HCEC 1CT (cell line): Measurements from ENCODE around the gene LRRC51.

Experiments used
- DNase-seq: peaks from one replicate; pipeline ENCODE4 v3.0.0-alpha.2; 2017

The LRRC51 gene

DNA sequence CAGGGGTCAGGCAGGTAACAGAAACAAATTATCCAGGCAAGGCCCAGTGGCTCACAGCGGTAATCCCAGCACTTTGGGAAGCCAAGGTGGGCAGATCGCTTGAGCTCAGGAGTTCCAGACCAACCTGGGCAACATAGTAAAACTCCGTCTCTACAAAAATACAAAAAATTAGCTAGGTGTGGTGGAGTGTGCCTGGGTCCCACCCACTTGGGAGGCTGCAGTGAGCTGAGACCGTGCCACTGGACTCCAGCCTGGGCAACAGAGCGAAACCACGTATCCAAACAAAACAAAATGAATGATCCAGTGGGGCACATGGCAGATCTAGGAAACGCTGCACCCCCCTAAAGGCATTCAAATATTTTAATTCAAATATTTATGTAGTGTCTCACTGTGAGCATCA lies 10.2 kb upstream of the LRRC51 start:
- no peak for DNase-seq

DNA sequence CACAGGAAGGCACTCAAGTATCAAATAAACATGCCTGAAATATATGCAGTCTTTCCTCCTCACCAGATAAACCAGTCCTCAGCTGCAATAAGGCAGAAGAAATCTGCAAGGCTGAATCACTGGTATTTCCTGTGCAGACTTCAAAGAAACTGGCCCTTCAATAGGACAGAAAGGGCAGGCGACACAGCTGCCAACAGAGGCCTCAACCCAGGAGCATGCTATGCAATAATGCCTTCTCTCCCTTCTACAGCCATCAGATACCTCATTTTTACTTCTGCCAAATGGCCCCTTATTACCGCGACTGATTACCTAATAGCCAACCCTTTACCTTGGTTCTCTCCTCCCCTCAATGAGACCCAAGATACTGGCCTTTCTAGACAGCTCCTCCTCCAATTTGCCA lies 8.3 kb upstream of the LRRC51 start:
- DNase-seq = peak; percentile 81

DNA sequence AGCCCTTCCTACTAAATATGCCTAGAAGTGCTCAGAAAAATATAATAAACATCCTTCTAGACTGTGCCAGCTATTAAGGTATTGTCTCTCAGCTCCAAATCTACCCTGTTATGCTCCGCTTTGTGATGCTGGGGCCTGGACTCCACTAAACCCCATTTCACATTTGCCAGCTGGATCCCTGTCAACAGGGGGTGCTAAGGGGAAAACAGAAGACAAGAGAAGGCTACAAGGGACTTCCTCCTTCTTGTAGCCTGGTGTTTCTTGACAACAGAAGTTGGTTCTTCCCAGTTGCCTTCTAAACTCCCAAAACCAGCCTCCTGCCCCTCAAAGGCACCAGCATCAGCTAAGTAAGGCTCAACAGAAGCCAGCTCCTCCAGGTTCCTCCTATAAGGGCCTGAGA lies 5.5 kb upstream of the LRRC51 start:
- DNase-seq = no peak

DNA sequence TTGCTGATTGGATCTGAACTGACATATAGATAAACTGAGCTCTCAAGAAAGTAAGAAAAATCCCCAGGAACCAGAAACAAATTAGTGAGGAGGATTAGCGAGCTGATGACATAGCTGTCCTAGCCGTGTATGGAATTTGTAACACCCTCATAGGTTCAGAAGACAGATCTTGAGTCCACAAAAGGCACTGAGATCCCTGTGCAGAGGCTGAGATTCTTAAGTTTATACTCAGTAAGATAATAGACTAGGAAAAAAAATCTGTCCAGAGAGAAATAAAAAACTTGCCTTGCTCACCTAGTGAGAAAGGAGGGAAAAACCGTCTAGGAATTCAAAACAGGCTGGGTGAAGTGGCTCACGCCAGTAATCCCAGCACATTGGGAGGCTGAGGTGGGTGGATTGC lies 4.9 kb upstream of the LRRC51 start:
- no peak for DNase-seq

DNA sequence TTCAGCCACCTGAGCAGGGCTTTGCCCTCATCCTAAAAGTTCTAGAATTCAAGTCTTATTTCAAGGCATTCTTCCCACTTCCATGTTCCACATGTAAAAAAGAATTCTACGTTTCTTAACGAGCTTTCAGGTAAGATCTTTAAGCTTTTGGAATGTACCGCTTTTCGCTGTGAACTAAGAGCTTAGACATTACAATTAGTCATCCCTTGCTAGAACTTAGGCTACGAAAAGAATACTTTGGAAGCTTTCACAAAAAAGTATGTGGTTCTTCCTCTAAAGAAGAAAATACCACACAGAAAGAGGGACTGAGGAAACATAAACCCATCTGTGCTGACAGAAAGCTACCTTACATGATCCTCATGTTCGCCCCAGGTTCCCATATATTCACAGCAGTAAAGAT lies 2.2 kb upstream of the LRRC51 start:
- DNase-seq = peak; percentile 27

DNA sequence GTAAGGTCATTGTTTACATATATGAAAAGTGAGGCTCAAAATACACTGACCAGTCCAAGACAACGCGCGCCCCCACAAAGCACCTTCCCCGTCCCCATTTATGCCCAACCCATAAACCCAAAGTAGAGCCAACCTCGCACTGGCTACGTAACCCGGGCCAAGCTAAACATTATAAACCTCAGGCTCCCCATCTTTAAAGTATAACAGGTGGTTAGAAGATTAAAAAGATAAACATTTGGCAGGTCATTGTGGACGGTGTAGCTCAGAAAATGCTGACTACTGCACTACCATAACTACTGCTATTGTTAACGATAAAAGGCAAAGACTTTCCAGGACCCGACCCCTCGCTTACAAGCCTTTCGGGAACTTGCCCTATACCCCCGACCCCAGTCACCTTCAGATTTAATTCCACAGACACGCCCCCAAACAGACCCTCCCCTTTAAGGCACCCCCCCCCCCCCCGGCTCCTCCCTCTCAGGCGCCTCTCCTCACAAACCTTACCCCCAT lies 778 bp upstream of the LRRC51 start:
- DNase-seq = no peak

DNA sequence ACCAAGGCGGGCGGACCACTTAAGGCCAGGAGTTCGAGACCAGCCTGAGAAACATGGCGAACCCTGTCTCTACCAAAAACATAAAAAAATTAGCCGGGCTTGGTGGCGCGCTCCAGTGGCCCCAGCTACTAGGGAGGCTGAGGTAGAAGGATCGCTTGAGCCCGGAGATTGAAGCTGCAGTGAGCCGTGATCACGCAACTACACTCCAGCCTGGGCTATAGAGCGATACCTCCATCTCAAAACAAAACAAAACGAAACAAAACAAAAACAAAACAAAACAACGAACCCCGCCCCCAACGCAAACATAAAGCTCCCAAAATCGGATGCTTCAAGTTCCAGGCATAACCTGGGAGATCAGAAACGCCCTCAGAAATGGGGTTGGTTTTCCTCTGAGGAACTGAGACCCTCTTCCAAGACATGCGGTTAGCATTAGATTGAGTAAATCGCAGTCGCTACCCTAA lies 564 bp downstream of the LRRC51 start:
- DNase-seq = no peak

DNA sequence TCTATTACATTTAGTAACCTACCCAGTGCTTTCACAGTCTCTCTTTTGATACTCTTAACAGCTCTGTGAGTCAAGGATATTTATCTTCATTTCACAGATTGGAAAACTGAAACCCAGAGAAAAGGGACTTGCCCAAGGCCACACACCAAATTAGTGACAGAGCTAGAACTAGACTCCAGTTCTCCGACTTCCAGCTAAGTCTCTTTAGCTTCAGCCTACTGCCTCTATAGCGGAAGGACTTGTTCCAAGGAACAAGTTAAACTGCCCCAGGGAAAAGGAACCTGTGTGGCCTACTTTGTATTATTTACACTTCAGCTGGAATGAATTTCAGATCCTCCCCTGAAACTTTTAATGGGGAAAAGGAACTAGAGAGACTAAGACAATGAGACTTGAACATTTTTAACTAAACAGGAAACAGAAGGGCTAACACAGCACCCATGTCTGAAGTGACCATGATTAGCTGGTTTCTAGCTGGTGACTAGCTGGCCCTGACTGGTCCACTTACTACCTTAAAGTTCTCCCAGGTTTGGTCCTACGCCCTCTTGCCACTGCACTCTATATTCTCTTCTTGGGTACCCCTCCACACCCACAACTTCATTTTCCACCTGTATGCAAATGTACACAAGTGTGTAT lies 1.3 kb downstream of the LRRC51 start:
- DNase-seq = no peak

DNA sequence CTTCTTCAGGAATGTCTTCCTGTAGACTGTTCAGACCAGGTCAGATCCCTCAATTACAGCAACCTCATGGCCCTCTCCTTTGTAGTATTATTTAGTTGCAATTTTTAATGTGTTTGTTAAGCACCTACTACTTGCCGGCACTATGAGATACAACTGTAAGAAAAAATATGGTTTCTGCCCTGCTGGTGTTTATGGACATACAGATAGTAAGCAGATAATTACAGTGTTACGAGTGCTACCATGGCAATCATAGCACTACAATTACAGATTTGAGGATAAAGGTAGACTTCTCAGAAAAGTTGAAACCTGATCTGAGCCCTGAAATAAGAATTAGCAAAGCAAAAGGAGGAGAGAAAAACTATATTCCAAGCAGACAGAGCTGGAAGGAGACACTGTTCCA lies 2.8 kb downstream of the LRRC51 start:
- no peak for DNase-seq

DNA sequence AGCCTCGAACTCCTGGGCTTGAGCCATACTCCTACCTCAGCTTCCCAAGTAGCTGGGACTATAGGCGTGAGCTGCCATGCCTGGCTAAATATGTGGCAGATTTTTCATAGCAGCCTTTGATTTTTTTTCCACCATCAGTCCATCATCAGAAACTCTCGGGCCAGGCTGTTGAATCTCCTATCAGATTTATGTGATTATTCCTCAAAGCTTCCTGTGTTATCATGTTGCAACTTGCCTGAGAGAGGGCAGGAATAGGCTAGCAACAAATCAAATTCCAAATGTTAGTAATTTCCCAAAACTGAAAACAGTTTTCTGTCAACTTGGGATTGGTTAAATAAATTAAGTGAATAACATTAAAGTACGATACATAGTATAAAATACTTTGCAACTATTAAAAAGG lies 3.4 kb downstream of the LRRC51 start:
- DNase-seq = no peak

DNA sequence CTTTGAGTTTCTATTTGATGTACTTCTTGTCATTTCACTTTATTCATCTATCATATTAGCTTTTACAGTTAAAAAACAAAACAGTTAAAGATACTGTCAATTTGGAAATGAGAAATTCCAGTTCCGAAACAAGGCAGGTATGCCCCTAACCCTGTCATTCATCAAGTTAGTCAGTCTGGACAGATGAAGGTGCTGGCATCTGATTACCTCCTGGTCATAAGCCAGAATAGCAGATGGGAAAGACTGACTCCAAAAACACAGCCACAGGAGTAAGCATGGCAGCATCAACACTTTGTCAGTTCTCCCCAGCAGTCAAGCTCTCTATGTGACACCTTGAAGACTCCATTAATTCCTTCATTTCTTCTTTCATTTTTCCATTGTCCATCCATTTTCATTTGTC lies 4.3 kb downstream of the LRRC51 start:
- DNase-seq = no peak

DNA sequence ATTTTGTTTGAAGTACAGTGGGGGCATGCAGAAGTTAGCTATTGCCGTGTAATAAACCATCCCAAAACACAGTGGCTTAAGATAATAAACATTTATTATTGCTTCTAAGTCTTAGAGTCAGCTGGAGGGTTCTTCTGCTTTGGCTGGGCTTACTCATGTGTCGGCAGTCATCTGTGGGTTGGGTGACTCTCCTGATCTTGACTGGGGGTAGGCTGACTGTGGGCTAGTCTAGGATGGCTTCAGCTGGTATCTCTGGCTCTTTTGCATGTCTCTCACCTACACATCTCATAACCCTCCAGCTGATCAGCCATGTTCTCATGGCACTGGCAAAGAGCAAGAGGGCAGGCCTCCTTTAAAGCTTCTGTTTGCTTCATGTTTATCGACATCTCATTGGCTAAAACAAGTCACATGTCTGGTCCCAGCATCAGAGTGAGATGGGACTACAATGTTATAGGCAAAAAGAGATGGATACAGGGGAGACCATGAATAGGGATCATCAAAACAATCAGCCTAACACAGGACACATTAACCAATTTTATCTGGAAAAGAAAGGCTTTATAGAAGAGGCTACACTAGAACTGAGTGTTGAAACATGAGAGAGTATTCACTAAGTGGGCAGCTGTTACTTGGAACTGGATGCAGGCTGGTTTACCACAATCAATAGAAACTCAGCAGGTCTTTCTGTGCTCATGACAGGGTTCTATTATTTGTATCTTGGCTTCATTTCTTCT lies 5.1 kb downstream of the LRRC51 start:
- DNase-seq = no peak

DNA sequence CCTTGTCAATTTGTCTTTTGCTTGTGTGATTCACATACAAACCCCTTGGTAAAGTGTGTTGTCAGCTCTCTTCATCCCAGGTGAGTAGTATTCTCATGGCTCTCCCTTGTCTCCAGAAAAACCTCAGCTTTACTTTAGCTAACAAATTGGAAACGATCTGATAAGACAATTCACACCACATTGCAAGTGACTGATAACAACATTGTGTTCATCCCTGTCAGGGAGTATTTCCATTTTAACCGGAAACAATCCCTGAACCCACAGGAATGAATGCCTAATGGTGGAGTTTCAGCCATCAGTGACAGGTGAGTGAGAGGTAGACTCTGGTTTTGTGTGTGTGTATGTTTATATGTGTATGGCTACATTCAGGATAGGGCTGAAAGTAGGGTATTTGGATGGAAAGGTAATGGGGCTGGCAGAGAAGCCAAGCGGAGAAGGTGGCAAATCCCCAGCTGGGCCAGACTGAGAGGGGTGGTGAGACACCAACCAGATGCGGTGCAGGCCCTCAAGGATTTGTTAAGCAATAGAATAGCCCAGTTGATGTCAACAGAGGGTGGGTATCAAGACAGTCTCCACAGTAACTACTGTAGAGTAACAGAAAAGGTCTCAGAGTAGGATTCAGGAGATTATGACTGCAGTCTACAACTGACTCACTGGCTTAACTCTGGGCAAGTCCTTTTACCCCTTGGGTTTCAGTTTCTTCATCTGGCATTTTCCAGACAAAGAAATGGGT lies 7.6 kb downstream of the LRRC51 start:
- DNase-seq = no peak

DNA sequence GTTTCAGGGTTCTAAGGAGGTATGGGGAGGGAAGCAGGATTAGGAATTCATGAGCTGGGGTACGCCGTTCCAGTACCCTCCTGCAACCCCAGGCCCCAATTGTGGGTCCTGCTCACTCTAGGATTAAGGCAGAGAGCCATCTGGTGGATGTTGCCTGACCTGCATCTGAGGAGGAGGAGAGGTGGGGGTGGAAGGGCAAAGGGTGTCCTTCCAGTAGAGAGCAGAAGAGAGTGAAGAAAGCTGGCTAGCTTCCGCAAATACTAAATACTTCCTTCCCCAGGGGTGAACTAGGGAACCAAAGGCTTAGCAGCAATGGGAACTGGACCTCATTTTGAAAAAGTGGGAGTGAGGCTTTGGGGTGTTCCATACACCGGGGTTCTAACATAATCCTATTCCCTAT lies 10.6 kb downstream of the LRRC51 start:
- peak; percentile 51 for DNase-seq

DNA sequence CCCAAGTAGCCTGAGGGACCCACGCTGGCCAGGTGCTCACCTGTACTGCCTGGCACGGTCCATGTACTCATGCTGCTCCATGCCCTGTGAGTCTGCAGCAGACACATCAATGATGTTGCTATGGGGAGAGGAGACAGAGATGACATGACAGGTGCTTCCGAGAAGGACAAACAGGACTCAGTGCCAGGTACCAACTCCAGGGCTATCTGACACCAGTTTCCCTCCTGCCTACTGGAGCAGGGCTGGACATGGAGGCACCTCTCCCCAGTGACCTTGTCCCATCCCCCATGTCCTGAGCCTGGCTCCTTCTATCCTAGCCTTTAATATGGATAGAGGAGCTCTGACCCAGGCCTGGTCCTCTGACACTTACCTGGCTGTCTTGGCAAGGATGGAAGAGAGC lies 18.1 kb downstream of the LRRC51 start:
- DNase-seq = no peak

DNA sequence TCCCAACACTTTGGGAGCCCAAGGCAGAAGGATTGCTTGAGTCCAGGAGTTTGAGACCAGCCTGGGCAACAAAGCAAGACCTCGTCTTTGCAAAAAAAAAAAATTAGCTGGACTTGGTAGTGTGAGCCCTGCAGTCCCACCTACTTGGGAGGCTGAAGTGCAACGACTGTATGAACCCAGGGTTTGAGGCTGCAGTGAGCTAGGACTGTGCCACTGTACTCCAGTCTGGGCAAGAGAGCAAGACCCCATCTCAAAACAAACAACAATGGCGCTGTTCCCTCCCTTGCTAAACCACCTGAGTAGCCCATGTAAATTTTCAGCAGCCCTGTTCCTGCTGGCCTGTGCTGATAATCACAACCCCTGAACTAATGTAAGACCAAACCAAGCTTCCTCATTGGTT lies 19.4 kb downstream of the LRRC51 start:
- DNase-seq = no peak

DNA sequence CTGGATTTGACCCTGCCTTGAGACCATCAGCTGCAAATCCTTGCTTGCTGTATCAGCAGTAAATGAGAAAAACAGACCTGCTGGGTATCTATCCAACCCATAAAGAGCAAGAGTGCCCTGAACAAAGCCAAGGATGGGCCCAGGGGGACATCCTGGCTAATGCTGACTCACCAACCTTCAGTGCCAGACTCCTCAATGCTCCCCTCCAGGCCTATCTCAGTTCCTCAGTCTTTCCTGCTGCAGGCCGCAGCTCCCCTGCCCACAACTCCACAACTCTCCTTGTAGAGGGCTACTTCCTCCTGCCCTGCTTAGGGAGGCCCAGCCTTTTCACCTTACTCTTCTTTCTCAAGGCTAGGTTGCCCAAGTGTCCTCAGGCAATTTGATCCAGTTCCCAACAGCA lies 19.8 kb downstream of the LRRC51 start:
- DNase-seq = no peak

DNA sequence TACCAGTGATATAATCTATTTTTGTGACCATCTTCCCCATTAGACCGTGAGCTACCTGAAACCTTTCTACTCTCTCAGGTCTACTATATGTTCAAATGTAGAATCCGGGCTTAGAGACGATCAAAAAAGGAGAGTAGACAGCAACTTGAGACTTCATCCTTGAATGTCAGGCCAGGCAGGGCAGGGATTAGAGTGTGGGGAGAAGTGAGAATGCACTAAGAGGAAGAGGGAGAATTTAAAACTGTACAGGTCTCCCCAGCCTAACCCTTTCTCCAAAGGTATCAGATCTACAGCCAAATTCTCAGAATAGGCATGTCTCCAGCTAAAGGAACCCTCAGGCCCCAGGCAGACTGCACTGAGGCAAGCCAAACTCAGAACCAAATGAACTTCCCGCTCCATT lies 21.5 kb downstream of the LRRC51 start:
- no peak for DNase-seq

DNA sequence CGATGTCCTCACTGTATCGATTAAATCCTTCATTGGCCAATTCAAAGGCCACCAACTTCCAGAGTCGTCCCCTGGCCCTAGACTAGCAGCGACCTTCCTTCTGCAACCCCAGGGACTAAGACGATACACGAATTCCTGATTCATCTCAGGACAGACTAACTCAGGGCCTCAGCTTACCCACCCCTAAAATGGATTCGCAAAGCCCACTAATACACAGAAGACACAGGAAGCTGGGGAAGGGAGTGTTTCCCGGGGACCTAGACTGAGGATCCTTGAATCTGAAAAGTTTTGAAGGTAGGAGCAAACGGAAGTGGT lies 21.9 kb downstream of the LRRC51 start:
- DNase-seq = no peak

DNA sequence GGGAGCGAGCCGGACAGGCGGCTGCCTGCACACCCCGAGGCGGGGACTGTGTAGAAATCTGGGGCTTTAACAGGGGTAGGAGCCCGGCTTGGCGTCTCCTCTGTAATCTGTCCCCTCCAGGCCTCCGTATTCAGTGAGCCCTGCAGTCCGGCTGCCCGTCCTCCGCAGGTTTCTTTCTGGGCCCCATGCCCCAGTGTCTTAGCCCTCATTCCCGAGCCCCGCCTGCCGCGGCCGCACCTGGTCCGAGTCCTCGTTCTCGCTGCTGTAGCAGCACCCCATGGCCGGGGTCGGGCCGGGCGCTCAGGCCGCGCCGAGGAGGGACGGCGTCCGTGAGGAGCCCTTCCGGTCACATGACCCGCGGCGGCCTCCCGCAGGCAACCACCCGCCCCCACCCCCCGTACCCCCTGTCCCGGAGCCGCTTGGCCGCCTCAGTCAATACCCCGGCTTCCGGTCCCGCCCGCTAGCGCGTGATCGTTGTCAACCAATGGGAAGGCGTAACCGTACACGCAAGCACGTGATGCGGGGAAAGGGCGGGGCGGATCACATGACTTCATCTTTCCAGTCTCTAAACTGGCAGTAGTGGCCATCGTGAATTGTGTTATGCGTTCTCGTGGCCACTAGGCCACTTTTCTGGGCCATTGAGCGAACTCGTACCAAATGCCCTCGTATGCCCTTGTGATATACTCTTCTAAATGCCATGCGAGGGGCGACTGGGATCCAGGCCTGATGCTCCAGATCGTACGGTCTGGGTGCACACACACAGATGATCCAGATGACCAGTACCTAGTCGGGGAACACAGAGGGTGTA lies 22.5 kb downstream of the LRRC51 start, which contains the start of gene LAMTOR1:
TSS of gene LAMTOR1 (minus strand) at position 352 of the 808 bp plus-strand sequence. CDS start at position 279, 73 bp downstream.
- peak; percentile 99 for DNase-seq

DNA sequence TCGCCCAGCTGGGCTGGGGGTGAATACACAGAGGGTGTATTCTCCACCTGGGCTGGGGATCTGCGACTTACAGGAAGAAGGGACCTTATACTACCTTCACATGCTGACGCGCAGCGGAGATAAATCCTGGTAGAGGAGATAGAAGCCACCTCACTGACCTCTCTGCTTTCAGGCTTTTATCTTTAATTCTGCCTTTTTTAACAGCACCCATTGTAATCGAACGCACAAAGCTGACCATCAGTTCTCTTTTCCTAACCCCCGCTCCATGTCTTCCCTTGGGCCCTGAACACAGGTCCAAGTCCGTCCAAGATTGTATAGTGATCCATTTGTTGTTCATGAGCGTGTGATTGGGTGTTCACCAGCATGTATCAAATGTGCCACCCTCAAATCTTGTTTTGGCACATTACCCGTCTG lies 23.1 kb downstream of the LRRC51 start:
- DNase-seq = no peak

DNA sequence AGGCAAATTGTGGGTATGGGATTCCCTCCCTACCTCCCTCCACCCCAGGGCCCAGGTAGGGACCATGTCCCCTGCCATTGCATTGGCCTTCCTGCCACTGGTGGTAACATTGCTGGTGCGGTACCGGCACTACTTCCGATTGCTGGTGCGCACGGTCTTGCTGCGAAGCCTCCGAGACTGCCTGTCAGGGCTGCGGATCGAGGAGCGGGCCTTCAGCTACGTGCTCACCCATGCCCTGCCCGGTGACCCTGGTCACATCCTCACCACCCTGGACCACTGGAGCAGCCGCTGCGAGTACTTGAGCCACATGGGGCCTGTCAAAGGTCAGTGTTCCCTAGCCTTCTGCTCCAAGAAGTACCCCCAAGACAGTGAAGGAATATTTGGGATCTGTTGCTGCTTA lies 25.2 kb downstream of the LRRC51 start, which contains the start of gene TOMT:
TSS of gene TOMT (plus strand) at position 37 of the 400 bp plus-strand sequence. CDS start at position 65, 28 bp downstream.
- DNase-seq = no peak
